GM18519 (cell line): Measurements from ENCODE around the gene SIPA1L3.
"Not testable (repeated sequence)": the region's sequence is repeated elsewhere in the genome, so short reads cannot be mapped to it uniquely, and the experiment has no call there.

Source experiments
- ATAC-seq: cut with Tn5 transposase; IDR thresholded peaks from one replicate; pipeline ENCODE4 v1.9.1; 2021; ENCODE audit warnings: mild to moderate bottlenecking, moderate library complexity; ENCODE audit not compliant: unreplicated experiment, low FRiP score

The SIPA1L3 gene

GRCh38 chr19:38057959-38058690 lies 151.1 kb downstream of the SIPA1L3 start:
- no peak for ATAC-seq

- no peak for ATAC-seq
Observed at GRCh38 chr19:38059897-38060296, 152.9 kb downstream of the SIPA1L3 start.

DNA sequence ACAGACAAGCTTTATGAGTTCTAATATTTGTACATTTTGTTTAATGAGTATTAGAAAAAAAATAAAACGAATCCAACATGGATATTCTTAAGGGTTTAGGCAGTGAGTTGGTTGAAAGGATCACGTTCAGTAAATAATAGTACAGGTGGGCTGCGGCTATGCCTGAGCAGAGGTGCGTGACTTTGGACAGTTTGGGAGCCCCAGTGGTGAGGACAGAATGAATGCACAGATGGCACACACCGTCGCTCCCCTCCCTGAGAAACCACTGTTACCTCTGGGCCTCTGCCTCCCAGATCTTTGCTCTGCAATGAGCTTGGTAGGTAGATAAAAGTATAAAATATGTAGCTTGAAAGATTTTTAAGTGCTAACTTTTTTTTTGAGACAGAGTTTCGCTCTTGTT lies 153.3 kb downstream of the SIPA1L3 start:
- ATAC-seq, result no peak

DNA sequence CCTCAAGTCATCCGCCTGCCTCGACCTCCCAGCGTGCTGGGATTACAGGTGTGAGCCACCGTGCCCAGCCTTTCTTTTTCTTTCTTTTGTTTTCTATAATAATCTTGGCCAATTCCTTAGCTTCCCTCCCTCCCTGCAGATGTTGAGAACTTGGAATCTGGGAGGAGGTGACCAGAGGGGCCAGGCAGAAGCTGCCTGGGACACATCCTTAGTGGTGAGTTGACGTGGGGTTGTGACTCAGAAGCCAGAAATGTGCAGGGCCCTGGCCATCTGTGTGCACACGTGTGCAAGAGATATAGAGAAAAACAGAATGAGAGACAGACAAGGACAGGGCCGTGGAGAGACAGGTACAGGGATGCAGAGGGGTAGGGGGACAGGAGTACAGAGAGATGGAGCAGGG lies 154.3 kb downstream of the SIPA1L3 start:
- no peak for ATAC-seq

DNA sequence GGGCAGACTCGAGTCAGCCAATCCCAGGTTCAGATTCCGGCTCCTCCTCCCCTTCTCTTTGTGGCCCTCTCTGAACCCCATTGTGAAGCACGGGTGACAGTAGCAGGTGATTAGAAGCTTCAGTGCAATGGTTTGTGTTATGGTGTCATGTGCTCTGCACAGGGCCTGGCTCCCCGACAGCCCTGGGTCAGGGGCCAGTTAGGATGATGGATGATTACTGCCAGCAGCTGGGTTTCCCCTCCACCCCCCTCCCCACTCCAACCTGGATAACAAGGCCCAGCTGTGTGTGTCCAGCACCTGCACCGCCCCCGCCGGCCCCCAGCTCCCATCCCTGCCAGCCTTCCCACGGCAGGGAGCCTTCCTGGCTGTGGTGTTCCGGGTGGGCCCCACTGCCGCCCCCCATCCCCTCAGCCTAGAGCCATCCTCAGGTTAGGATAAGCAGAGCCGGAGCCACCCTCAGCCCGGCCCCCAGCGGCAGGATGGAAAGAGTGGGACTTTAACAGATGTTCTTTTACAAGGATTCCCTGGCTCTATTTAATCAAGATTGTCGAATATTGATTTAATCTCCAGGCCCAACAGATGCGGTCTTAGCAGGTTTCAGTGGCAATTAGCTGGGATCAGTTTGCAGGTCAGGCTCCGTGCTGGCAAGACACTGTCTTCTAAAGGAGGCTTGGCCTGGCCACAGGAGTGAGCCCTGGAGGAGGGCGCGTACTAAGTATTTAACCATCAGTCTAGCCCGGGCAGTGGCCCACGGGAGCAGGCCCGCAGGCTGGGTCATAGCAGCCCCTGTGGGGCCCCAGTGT lies 156.2 kb downstream of the SIPA1L3 start:
- ATAC-seq, result no peak

DNA sequence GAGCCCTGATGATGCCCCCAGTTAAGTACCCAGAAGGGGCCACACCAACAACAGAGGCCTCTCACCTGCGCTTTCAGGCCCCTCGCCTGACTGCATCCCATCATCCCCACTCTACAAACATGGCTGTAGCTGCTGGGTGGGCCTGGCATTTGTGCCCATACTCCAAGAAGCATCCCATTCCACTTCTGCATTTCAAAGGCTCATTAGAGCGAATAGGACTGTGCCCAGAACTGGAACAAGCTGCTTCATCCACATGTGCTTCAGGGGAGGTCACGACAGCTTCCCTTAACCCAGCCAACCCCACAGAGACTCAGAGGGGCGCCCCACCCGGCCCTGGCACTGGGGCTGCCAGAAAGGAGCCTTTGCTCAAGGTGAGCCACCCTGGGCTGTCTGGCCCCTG lies 156.9 kb downstream of the SIPA1L3 start:
- no peak for ATAC-seq

- no peak for ATAC-seq
Observed at GRCh38 chr19:38064661-38065425, 157.8 kb downstream of the SIPA1L3 start.

DNA sequence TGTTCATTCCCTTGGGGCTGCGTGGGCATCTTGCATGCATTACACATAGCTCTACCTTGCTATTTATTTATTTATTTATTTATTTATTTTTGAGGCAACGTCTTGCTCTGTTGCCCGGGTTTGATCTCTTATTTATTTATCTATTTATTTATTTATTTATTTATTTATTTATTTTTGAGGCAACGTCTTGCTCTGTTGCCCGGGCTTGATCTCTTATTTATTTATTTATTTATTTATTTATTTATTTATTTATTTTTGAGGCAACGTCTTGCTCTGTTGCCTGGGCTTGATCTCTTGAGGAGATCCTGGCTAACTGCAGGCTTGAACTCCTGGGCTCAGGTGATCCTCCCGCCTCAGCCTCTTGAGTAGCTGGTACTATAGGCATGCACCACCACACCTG lies 158.8 kb downstream of the SIPA1L3 start:
- not testable (repeated sequence) for ATAC-seq

DNA sequence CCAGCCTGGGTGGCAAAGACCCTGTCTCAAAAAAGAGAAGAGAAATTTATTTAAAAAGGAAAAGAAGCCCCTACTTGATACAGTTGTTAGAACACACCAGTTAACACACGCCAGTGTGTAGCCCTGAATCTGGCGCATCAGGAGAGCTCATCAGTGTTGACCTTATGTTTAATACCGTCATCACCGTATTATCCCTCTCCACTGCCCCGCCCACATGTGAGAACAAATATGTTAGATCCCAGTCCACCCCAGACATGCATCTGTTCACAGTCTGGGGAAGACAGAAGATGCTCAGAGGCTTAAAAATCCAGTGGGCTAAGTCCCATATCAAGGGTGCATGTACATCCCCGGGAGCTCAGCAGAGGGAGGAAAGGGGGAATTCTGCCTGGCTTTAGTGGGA lies 161.8 kb downstream of the SIPA1L3 start:
- ATAC-seq, result no peak

- ATAC-seq, result no peak
Observed at GRCh38 chr19:38070573-38070972, 163.6 kb downstream of the SIPA1L3 start.

DNA sequence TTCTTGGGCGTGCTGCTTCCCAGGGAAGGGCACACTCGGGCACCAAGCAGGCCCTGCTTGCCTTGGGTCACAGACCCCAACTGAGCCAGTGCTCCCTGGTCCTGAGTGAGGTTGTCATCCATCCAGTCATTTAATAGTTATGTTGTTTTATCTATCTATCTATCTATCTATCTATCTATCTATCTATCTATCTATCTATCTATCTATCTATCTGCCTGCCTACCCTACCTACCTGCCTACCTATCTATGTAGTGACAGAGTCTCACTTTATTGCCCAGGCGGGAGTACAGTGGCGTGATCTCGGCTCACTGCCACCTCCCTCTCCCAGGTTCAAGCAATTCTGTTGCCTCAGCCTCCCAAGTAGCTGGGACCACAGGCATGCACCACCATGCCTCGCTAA lies 164.0 kb downstream of the SIPA1L3 start:
- ATAC-seq, result not testable (repeated sequence)

GRCh38 chr19:38071647-38072046 lies 164.6 kb downstream of the SIPA1L3 start:
- no peak for ATAC-seq

- ATAC-seq, result no peak
Observed at GRCh38 chr19:38072776-38073750, 166.1 kb downstream of the SIPA1L3 start.

DNA sequence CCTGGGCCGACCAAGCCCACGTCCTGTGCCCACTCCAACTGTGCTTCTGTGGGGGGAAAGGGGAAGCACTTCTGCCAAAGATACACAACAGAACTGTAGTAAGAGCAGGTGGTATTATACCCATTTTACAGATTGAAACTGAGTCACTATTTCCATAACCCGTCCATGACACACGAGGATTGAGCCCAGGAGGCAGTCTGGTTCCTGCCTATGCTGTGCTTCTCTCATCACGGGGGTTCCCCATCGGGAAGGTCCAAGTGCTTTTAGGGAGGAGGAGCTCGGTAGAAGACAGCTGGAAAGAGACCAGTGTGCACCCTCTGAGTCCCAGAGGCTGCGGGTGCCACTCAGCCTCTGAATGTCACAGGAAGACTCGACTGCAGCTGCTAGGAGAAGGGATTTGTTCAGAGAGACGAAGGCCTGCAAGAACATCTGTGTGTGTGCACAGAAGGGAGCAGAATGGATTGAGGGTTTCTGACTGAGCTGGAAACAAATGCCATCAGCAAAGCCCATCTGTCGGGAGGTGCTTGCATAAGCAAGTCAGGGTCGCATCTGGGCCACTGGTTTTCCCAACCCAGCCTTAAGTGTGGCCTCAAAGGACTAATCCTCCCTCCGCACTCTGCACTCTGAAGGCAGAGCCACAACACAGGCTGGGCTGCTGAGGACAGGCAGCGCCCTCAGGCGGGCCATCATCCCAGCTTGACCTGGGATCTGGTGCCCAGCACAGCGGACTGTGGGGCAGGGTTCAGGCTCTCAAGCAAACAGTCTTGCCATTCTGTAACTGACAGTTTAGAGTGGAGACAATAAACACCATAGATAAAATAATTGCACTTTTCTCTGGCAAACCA lies 167.1 kb downstream of the SIPA1L3 start:
- no peak for ATAC-seq

GRCh38 chr19:38076337-38076736 lies 169.3 kb downstream of the SIPA1L3 start:
- ATAC-seq, result no peak

DNA sequence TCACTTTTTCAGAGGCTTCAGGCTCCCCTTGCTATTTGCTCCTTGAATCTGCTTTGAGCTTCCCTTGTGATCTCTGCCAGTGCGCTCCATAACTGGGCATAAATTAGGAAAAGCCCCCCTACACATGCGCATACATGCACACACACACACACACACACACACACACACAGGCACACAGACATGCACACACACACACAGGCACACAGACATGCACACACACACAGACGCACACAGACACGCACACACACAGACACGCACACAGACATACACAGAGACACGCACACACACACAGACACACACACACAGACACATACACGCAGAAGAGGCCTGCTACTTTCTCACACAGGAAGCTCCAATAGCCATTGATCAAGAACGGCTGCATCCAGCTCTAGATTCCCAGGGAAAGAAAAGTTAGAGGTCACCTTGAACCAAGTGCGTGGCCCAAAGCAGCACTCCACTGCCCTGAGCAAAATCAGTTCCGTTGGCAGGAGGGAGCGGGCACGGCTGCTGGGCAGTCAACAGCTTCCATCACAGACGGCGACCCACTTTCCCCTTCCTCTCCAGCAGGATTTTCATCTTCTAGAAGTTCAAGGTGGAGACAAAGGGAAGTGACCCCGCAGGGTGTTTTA lies 171.4 kb downstream of the SIPA1L3 start:
- no peak for ATAC-seq

GRCh38 chr19:38079926-38080380 lies 172.9 kb downstream of the SIPA1L3 start:
- ATAC-seq, result no peak

GRCh38 chr19:38081547-38082255 lies 174.7 kb downstream of the SIPA1L3 start:
- ATAC-seq, result no peak
